ENCODE measurements around the gene CAMSAP1.

DNA sequence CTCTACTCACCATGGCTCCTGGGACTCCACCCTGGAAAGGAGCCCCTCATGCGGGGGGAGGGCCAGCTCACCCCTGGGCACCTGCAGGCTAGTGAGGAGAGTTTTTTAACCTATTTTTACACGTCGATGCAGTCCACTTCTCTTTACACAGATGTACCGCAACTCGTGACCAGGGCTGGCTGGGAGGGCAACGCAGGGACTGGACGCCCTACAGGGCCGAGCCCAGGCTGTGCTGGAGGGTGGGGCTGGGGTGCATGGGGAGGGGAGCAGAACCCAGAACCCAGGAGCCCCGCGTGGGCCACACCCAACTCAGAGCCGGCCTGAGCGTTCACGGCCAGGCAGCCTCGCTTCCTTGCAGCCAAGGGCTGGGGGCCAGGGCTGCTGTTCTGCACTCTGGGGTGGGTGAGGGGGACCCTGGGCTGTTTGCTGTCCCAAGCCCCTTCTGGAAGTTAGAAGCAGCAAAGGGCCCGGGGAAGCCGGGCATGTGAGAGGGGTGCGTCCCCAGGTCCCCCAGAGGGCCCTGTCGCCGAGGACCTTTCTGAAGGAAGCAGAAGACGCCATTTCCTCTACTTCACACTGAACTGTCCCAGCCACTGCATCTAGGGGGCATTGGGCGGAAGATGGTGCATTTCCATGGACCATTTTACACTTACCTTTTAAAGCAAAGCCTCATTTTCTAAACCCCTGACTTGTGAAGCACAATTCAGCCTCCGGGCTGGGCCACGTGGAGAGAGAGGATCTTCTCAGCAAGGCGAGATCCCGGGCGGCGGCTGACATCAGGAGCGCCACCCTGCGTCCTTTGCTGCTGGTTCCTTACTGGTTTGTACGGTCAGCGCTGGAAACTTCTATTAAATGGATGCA is 114.8 kb downstream of the CAMSAP1 start:
- TF ChIP-seq, protein P1, sequence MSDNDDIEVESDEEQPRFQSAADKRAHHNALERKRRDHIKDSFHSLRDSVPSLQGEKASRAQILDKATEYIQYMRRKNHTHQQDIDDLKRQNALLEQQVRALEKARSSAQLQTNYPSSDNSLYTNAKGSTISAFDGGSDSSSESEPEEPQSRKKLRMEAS (CRISPR knock-in tag; IDR thresholded peaks at IDR 0.05): peak; percentile 34; the same call in 1 of the 2 replicates
- no peak for TF ChIP-seq MAZ (CRISPR knock-in tag; conservative IDR thresholded peaks at IDR 0.05 in 1 of 2, IDR thresholded peaks at IDR 0.05 in 1 of 2)
- TF ChIP-seq FOXJ3 (CRISPR knock-in tag; IDR thresholded peaks at IDR 0.05): no peak
- no peak for TF ChIP-seq POLR2A (conservative IDR thresholded peaks at IDR 0.05)
- TF ChIP-seq BHLHE40 (IDR thresholded peaks at IDR 0.05; ENCODE audit: low read length): no peak
- TF ChIP-seq ZNF3 (CRISPR knock-in tag; IDR thresholded peaks at IDR 0.05): no peak
- no peak for TF ChIP-seq STAT6 (CRISPR knock-in tag; IDR thresholded peaks at IDR 0.05)
- TF ChIP-seq EP300 (IDR thresholded peaks at IDR 0.05; ENCODE audit: low read length): no peak
- TF ChIP-seq KDM2B (CRISPR knock-in tag; IDR thresholded peaks at IDR 0.05): no peak
- TF ChIP-seq EZH2 (IDR thresholded peaks at IDR 0.05; ENCODE audit: borderline replicate concordance, low read depth, low read length): no peak
- no peak for TF ChIP-seq ZNF408 (CRISPR knock-in tag; IDR thresholded peaks at IDR 0.05; ENCODE audit: low read depth)
